DLD1 (cell line): ENCODE measurements around the gene CTPS1.

Experiments used
- in situ Hi-C: cut with HindIII; loops from 2 replicates; pipeline ENCODE4 v1.10.0; 2017; ENCODE audit warnings: low sequenced_read_pairs

CTPS1 gene

GRCh38 chr1:41021526-41022308 is 42.2 kb downstream of the CTPS1 start, which contains the start of gene SLFNL1:
TSS of gene SLFNL1 (minus strand) at chr1:41021725. CDS start at chr1:41020660, 1,065 bp downstream.
- in situ Hi-C loops: no loop called here

- in situ Hi-C loops: no loop called here
Measured at GRCh38 chr1:41022424-41022823, 42.9 kb downstream of the CTPS1 start.

GRCh38 chr1:41023279-41023990 is 43.9 kb downstream of the CTPS1 start:
- in situ Hi-C loops: no loop called here

GRCh38 chr1:41024953-41025352 is 45.5 kb downstream of the CTPS1 start:
- in situ Hi-C loops: loop anchor here (25.0 kb wide), 1 partner anchor 412 kb away; no protein-coding TSS in a partner anchor

GRCh38 chr1:41025979-41026819 is 46.7 kb downstream of the CTPS1 start:
- in situ Hi-C loops: loop anchor here (25.0 kb wide), 1 partner anchor 411 kb away; no protein-coding TSS in a partner anchor

- in situ Hi-C loops: loop anchor here (25.0 kb wide), 1 partner anchor 409 kb away; no protein-coding TSS in a partner anchor
Measured at GRCh38 chr1:41028034-41028642, 48.6 kb downstream of the CTPS1 start.

- in situ Hi-C loops: loop anchor here (25.0 kb wide), 1 partner anchor 406 kb away; no protein-coding TSS in a partner anchor
Measured at GRCh38 chr1:41030872-41031616, 51.5 kb downstream of the CTPS1 start.

GRCh38 chr1:41032147-41032546 is 52.7 kb downstream of the CTPS1 start:
- in situ Hi-C loops: loop anchor here (25.0 kb wide), 1 partner anchor 405 kb away; no protein-coding TSS in a partner anchor

- in situ Hi-C loops: loop anchor here (25.0 kb wide), 1 partner anchor 404 kb away; no protein-coding TSS in a partner anchor
Measured at GRCh38 chr1:41033272-41033671, 53.8 kb downstream of the CTPS1 start.

GRCh38 chr1:41037116-41037903 is 57.8 kb downstream of the CTPS1 start:
- in situ Hi-C loops: loop anchor here (25.0 kb wide), 1 partner anchor 400 kb away; no protein-coding TSS in a partner anchor

GRCh38 chr1:41038110-41038509 is 58.6 kb downstream of the CTPS1 start:
- in situ Hi-C loops: loop anchor here (25.0 kb wide), 1 partner anchor 399 kb away; no protein-coding TSS in a partner anchor

- in situ Hi-C loops: loop anchor here (25.0 kb wide), 1 partner anchor 396 kb away; no protein-coding TSS in a partner anchor
Measured at GRCh38 chr1:41041614-41042270, 62.2 kb downstream of the CTPS1 start.

- in situ Hi-C loops: loop anchor here (25.0 kb wide), 1 partner anchor 393 kb away; no protein-coding TSS in a partner anchor
Measured at GRCh38 chr1:41044187-41044586, 64.7 kb downstream of the CTPS1 start.

- in situ Hi-C loops: loop anchor here (25.0 kb wide), 1 partner anchor 392 kb away; no protein-coding TSS in a partner anchor
Measured at GRCh38 chr1:41045740-41046139, 66.2 kb downstream of the CTPS1 start.

GRCh38 chr1:41046347-41046775 is 66.9 kb downstream of the CTPS1 start:
- in situ Hi-C loops: loop anchor here (25.0 kb wide), 1 partner anchor 391 kb away; no protein-coding TSS in a partner anchor

- in situ Hi-C loops: loop anchor here (25.0 kb wide), 1 partner anchor 389 kb away; no protein-coding TSS in a partner anchor
Measured at GRCh38 chr1:41048540-41048939, 69.0 kb downstream of the CTPS1 start.

GRCh38 chr1:41051022-41051421 is 71.5 kb downstream of the CTPS1 start:
- in situ Hi-C loops: no loop called here

- in situ Hi-C loops: no loop called here
Measured at GRCh38 chr1:41053316-41053715, 73.8 kb downstream of the CTPS1 start.
